GM18502 (cell line): ENCODE results near the gene RASL11A.
"Not testable (repeated sequence)": the region's sequence is repeated elsewhere in the genome, so short reads cannot be mapped to it uniquely, and the experiment has no call there.

Source experiments
- ATAC-seq: cut with Tn5 transposase; IDR thresholded peaks from one replicate; pipeline ENCODE4 v1.9.1; 2021; ENCODE audit warnings: mild to moderate bottlenecking; ENCODE audit not compliant: unreplicated experiment, poor library complexity

The RASL11A gene

GRCh38 chr13:27296496-27296895, 25.9 kb downstream of the RASL11A start:
- no peak for ATAC-seq

GRCh38 chr13:27298849-27299248, 28.2 kb downstream of the RASL11A start:
- no peak for ATAC-seq

GRCh38 chr13:27300406-27300805, 29.8 kb downstream of the RASL11A start:
- ATAC-seq, result not testable (repeated sequence)

- ATAC-seq, result no peak
Observed at GRCh38 chr13:27300941-27301586, 30.4 kb downstream of the RASL11A start.

GRCh38 chr13:27302643-27303262, 32.1 kb downstream of the RASL11A start:
- ATAC-seq, result no peak

GRCh38 chr13:27304099-27304498, 33.5 kb downstream of the RASL11A start:
- no peak for ATAC-seq

- ATAC-seq, result no peak
Observed at GRCh38 chr13:27304611-27305010, 34.0 kb downstream of the RASL11A start.

GRCh38 chr13:27306364-27306763, 35.7 kb downstream of the RASL11A start:
- no peak for ATAC-seq

GRCh38 chr13:27308941-27309340, 38.3 kb downstream of the RASL11A start:
- no peak for ATAC-seq

- no peak for ATAC-seq
Observed at GRCh38 chr13:27309401-27309958, 38.9 kb downstream of the RASL11A start.

- no peak for ATAC-seq
Observed at GRCh38 chr13:27309967-27310598, 39.5 kb downstream of the RASL11A start.

GRCh38 chr13:27310946-27311345, 40.3 kb downstream of the RASL11A start:
- ATAC-seq, result no peak

GRCh38 chr13:27311518-27312210, 41.0 kb downstream of the RASL11A start:
- ATAC-seq, result no peak

GRCh38 chr13:27313770-27314169, 43.1 kb downstream of the RASL11A start:
- no peak for ATAC-seq

GRCh38 chr13:27319404-27319803, 48.8 kb downstream of the RASL11A start:
- no peak for ATAC-seq

- ATAC-seq, result no peak
Observed at GRCh38 chr13:27321468-27322431, 51.1 kb downstream of the RASL11A start.

- not testable (repeated sequence) for ATAC-seq
Observed at GRCh38 chr13:27322443-27322842, 51.8 kb downstream of the RASL11A start.
